HG03103 (cell line): ENCODE data around the gene APOA1.
"Not testable (repeated sequence)": the region's sequence is repeated elsewhere in the genome, so short reads cannot be mapped to it uniquely, and the experiment has no call there.

Experiments used
- ATAC-seq: cut with Tn5 transposase; IDR thresholded peaks from one replicate; pipeline ENCODE4 v1.9.1; 2021; ENCODE audit warnings: low read depth; ENCODE audit not compliant: unreplicated experiment

Gene APOA1

GRCh38 chr11:116835791-116836631 lies 1.4 kb downstream of the APOA1 start:
- peak; percentile 57 for ATAC-seq

GRCh38 chr11:116835042-116835772 lies 2.2 kb downstream of the APOA1 start:
- ATAC-seq = peak; percentile 10

- not testable (repeated sequence) for ATAC-seq
Measured at GRCh38 chr11:116834535-116835041, 2.8 kb downstream of the APOA1 start.

GRCh38 chr11:116833816-116834534 lies 3.4 kb downstream of the APOA1 start:
- no peak for ATAC-seq

- ATAC-seq = no peak
Measured at GRCh38 chr11:116833491-116833815, 4.0 kb downstream of the APOA1 start.

GRCh38 chr11:116832350-116833290 lies 4.8 kb downstream of the APOA1 start:
- ATAC-seq = no peak

DNA sequence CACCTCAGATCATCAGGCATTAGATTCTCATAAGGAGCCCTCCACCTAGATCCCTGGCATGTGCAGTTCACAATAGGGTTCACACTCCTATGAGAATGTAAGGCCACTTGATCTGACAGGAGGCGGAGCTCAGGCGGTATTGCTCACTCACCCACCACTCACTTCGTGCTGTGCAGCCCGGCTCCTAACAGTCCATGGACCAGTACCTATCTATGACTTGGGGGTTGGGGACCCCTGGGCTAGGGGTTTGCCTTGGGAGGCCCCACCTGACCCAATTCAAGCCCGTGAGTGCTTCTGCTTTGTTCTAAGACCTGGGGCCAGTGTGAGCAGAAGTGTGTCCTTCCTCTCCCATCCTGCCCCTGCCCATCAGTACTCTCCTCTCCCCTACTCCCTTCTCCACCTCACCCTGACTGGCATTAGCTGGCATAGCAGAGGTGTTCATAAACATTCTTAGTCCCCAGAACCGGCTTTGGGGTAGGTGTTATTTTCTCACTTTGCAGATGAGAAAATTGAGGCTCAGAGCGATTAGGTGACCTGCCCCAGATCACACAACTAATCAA lies 5.6 kb downstream of the APOA1 start:
- no peak for ATAC-seq

DNA sequence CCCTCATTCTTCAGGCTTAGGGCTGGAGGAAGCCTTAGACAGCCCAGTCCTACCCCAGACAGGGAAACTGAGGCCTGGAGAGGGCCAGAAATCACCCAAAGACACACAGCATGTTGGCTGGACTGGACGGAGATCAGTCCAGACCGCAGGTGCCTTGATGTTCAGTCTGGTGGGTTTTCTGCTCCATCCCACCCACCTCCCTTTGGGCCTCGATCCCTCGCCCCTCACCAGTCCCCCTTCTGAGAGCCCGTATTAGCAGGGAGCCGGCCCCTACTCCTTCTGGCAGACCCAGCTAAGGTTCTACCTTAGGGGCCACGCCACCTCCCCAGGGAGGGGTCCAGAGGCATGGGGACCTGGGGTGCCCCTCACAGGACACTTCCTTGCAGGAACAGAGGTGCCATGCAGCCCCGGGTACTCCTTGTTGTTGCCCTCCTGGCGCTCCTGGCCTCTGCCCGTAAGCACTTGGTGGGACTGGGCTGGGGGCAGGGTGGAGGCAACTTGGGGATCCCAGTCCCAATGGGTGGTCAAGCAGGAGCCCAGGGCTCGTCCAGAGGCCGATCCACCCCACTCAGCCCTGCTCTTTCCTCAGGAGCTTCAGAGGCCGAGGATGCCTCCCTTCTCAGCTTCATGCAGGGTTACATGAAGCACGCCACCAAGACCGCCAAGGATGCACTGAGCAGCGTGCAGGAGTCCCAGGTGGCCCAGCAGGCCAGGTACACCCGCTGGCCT lies 7.1 kb downstream of the APOA1 start:
- no peak for ATAC-seq

DNA sequence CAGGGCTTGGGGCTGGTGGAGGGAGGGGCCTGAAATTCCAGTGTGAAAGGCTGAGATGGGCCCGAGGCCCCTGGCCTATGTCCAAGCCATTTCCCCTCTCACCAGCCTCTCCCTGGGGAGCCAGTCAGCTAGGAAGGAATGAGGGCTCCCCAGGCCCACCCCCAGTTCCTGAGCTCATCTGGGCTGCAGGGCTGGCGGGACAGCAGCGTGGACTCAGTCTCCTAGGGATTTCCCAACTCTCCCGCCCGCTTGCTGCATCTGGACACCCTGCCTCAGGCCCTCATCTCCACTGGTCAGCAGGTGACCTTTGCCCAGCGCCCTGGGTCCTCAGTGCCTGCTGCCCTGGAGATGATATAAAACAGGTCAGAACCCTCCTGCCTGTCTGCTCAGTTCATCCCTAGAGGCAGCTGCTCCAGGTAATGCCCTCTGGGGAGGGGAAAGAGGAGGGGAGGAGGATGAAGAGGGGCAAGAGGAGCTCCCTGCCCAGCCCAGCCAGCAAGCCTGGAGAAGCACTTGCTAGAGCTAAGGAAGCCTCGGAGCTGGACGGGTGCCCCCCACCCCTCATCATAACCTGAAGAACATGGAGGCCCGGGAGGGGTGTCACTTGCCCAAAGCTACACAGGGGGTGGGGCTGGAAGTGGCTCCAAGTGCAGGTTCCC lies 7.8 kb downstream of the APOA1 start, which contains the start of gene APOC3:
Gene APOC3 (plus strand): TSS at position 383 of the 659 bp plus-strand sequence. CDS start 676 bp downstream, outside the sequence.
- ATAC-seq = no peak

GRCh38 chr11:116828632-116829524 lies 8.5 kb downstream of the APOA1 start:
- ATAC-seq = no peak

- ATAC-seq = no peak
Measured at GRCh38 chr11:116827461-116827860, 10.0 kb downstream of the APOA1 start.

DNA sequence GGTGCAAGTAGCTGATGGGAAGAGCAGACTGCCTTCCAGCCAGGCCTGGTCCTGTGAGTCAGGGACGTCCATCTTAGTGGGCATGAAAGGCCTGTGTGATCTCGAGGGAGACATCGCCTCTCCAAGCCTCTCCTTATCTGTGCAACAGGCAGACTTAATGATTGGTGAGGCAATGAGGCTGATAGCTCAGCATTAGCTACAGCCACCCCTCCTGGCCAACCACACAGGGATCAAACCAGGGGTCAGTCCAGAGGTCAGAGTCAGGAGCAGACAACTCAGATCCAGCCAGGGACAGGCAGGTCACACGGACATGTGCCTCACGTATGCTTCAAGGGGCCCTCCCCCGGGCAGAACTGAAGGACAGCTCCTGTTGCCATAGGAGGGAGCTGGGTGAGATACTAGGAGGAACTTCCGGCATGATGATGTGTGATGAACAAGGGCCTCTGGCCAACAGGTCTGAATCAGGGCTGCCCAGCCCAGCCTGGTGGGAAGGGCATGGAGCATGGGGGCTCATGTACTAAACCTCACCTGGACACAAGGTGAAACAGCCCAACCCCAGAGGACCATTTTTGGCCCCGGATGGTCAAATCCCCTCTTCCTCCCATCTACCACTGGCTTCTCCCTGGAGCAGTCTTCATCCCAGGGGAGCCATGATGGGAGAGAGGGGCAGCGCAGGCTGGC lies 10.5 kb downstream of the APOA1 start:
- ATAC-seq = no peak

DNA sequence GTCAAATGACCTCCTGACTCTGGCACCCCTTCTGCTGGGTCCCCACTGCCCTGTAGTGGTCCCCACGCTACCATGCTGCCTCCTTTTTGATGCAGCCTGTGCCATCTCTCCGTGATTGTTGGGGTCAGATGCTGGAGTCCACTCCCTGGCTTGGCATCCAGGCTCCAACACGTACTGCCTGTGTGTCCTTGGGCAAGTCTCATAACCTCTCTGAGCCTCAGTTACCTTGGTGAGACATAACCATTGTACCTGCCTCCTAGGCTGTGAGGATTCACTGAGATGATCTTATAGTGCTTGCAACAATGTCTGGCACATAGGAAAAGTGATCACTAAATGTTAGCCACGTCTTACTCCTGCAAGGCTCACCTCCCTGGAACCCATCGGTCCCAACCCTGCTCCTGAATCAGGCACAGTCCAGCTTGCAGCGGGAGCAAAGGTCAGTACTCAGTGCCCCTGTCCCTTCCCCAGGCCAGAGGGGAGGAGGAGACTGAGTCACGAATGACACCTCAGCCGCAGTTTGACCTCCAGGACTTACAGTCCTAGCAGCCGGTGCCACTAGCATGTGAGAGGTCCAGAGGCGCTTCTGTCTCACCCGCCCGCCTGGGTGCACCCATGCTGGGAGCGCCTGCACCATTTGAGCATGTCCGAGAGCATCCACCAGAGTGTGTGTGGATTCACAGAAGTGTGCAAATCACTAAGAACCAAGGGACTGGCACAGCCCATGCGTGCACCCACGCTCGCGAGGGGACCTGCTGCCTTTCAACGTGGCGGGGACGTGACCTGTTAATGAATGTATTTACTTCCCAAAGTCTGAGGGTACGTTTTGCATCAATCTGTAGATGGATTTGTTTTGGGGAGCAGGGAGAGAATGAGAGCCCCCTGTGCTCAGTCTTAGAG lies 11.3 kb downstream of the APOA1 start:
- no peak for ATAC-seq

- ATAC-seq = no peak
Measured at GRCh38 chr11:116825434-116825833, 12.0 kb downstream of the APOA1 start.

- no peak for ATAC-seq
Measured at GRCh38 chr11:116823031-116823843, 14.2 kb downstream of the APOA1 start, which contains the start of gene APOA4. APOA4 (minus strand) TSS chr11:116823304; CDS start chr11:116823191, 113 bp downstream.
